ENCODE results near the gene SLC36A2. TPM values are rescaled to one million over a fixed set of nuclear protein-coding genes. Genes with fewer than 3 reads are reported as not detected.

SLC36A2 gene
- total RNA-seq, 4 donors from 2014 or later: 0.19 to 0.85 TPM; not detected in 2

DNA sequence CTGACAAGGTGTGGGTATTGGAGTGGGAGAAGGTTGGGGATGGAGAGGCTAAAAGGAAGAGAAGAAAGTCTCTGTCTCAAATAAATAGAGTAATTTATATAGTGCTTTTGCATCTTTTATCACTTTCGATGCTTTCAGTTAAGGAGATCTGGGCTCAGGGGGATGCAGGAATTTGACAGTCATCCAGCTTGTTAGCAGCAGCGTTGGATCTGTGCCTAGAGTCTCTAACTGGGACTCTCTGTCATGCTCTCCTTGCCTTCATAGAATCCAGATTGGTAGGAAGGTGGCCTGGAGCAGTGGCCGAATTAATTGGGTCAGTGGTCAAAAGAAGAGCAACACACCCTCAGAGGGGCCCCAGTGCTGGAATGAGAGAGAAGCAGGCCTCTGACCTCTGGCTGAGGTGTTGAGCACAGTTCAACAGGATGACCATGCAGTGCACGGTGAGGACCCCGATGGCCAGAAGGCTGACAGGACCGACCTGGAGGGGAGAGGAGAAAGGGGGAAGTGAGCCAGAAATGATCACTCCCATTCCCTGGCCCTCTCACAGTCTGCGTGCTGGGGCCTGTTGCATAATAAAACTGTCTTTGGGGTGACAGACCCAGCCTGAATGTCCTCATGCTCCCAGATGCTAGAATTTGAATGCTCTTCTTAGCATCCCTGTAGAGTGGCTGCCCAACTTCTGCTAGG lies 51.4 kb downstream of the SLC36A2 start:
- TF ChIP-seq, protein P1, sequence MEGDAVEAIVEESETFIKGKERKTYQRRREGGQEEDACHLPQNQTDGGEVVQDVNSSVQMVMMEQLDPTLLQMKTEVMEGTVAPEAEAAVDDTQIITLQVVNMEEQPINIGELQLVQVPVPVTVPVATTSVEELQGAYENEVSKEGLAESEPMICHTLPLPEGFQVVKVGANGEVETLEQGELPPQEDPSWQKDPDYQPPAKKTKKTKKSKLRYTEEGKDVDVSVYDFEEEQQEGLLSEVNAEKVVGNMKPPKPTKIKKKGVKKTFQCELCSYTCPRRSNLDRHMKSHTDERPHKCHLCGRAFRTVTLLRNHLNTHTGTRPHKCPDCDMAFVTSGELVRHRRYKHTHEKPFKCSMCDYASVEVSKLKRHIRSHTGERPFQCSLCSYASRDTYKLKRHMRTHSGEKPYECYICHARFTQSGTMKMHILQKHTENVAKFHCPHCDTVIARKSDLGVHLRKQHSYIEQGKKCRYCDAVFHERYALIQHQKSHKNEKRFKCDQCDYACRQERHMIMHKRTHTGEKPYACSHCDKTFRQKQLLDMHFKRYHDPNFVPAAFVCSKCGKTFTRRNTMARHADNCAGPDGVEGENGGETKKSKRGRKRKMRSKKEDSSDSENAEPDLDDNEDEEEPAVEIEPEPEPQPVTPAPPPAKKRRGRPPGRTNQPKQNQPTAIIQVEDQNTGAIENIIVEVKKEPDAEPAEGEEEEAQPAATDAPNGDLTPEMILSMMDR (IDR thresholded peaks at IDR 0.05; ENCODE audit: low read depth): no peak

DNA sequence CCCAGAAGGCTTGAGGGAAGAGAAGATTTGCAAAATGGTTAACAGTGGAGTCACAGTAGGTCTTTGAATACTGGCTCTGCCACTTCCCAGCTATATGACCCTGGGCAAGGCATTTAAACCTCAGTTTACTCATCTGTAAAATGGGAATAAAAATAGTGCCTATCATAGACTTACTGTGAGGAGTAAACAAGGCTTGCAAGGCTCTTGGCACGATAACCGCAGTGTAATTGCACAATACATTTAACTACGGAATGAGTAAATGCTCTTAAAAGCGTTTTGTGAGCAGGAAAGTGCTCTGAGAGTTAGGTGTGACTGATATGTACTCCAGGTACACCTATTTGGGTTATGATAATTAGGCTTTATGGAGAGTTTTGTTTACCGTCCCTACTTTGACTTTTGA lies 52.2 kb downstream of the SLC36A2 start:
- TF ChIP-seq, protein P1 (IDR thresholded peaks at IDR 0.05; ENCODE audit: low read depth): no peak

- TF ChIP-seq, protein P1 (IDR thresholded peaks at IDR 0.05; ENCODE audit: low read depth): no peak
Observed at GRCh38 chr5:151293624-151294023, 53.7 kb downstream of the SLC36A2 start.

GRCh38 chr5:151288180-151288579 lies 59.2 kb downstream of the SLC36A2 start:
- TF ChIP-seq, protein P1 (IDR thresholded peaks at IDR 0.05; ENCODE audit: low read depth): no peak

DNA sequence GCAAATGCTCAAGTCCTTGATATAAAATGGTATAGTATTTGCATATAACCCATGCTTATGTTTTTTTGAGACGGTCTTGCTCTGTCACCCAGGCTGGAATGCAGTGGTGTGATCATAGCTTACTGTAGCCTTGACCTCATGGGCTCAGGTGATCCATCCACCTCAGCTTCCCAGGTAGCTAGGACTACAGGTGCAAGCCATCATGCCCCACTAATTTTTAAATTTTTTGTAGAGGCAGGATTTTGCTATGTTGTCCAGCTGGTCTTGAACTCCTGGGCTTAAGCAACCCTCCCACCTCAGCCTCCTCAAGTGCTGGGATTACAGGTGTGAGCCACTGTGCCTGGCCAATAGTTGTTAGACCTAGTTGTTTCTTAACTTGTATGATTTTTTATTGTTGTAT lies 61.1 kb downstream of the SLC36A2 start:
- TF ChIP-seq, protein P1 (IDR thresholded peaks at IDR 0.05; ENCODE audit: low read depth): no peak

DNA sequence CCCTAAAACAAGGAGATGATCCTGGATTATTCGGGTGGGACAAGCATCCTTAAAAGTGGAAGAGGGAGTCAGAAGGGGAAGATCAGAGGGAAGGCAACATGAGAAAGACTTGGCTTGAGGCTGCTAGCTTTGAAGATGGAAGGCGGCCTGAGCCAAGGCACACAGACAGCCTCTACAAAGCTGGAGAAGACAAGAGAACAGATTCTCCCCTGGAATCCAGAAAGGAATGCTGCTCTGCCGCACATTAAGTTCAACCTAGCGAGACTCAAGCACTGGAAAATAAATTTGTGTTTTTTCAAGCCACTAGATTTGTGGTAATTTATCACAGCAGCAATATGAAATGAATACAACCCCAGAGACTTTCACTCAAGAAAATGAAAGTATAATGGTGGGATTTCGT lies 61.7 kb downstream of the SLC36A2 start:
- TF ChIP-seq, protein P1 (IDR thresholded peaks at IDR 0.05; ENCODE audit: low read depth): no peak

DNA sequence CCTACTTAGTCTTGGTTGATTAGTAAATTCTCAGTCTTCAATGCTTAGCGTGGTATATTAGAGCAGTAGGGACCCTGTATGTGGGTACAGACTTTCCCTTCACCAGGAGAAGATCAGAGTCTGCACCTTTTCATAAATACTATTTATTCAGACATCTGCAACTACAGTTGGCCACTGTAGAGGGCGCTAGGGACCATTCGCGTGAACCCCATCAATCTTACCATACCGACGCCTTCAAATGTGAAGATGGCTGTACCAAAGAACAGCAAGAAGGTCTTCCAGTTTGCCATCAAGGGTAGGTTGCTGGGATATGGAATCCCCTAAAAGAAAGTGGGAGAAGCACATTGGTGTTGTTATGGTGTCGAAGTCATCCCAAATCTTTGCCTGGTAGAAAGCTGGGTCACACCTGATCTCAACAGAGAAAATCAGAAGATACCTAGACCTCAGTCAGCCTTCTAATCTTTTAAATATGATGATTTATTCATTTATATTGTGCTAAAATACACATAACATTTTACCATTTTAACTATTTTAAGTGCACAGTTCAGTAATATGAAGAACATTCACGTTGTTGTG lies 62.9 kb downstream of the SLC36A2 start:
- TF ChIP-seq, protein P1 (IDR thresholded peaks at IDR 0.05; ENCODE audit: low read depth): no peak

Measured in subcutaneous adipose tissue (tissue), 4 donors.